ENCODE data around the gene THEMIS.

DNA sequence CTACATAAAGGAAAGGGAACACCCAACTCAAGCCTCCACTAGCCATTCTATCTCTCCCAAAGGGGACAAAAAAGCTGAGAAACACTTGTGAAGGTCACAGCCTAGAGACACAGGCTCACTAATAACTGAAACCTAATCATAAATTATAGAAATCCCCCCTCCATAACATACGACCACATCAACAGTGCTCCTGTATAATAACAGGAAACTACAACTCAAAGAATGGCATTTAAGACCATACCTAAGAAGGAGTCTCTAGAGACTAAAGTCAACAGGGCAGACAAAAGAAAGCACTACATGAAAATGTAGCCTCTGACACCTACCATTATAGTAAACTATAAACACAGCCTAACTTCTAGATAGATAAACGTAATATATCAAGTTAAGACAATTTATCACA is 82.7 kb downstream of the THEMIS start:
- TF ChIP-seq, protein P1, sequence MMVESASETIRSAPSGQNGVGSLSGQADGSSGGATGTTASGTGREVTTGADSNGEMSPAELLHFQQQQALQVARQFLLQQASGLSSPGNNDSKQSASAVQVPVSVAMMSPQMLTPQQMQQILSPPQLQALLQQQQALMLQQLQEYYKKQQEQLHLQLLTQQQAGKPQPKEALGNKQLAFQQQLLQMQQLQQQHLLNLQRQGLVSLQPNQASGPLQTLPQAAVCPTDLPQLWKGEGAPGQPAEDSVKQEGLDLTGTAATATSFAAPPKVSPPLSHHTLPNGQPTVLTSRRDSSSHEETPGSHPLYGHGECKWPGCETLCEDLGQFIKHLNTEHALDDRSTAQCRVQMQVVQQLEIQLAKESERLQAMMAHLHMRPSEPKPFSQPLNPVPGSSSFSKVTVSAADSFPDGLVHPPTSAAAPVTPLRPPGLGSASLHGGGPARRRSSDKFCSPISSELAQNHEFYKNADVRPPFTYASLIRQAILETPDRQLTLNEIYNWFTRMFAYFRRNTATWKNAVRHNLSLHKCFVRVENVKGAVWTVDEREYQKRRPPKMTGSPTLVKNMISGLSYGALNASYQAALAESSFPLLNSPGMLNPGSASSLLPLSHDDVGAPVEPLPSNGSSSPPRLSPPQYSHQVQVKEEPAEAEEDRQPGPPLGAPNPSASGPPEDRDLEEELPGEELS (CRISPR knock-in tag; IDR thresholded peaks at IDR 0.05), result no peak
- TF ChIP-seq, protein P2, sequence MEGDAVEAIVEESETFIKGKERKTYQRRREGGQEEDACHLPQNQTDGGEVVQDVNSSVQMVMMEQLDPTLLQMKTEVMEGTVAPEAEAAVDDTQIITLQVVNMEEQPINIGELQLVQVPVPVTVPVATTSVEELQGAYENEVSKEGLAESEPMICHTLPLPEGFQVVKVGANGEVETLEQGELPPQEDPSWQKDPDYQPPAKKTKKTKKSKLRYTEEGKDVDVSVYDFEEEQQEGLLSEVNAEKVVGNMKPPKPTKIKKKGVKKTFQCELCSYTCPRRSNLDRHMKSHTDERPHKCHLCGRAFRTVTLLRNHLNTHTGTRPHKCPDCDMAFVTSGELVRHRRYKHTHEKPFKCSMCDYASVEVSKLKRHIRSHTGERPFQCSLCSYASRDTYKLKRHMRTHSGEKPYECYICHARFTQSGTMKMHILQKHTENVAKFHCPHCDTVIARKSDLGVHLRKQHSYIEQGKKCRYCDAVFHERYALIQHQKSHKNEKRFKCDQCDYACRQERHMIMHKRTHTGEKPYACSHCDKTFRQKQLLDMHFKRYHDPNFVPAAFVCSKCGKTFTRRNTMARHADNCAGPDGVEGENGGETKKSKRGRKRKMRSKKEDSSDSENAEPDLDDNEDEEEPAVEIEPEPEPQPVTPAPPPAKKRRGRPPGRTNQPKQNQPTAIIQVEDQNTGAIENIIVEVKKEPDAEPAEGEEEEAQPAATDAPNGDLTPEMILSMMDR (IDR thresholded peaks at IDR 0.05), result no peak
- TF ChIP-seq SMAD4 (CRISPR knock-in tag; IDR thresholded peaks at IDR 0.05) (no peak), KAT7 (CRISPR knock-in tag; IDR thresholded peaks at IDR 0.05; ENCODE audit: borderline replicate concordance) (no peak), MYBL2 (CRISPR knock-in tag; IDR thresholded peaks at IDR 0.05) (no peak), ATF1 (CRISPR knock-in tag; IDR thresholded peaks at IDR 0.05) (no peak), ZNF121 (CRISPR knock-in tag; IDR thresholded peaks at IDR 0.05) (no peak), JUN (CRISPR knock-in tag; IDR thresholded peaks at IDR 0.05) (no peak), CREB1 (CRISPR knock-in tag; IDR thresholded peaks at IDR 0.05) (no peak), CBFB (CRISPR knock-in tag; IDR thresholded peaks at IDR 0.05; ENCODE audit: low read depth) (no peak), FOXK1 (CRISPR knock-in tag; IDR thresholded peaks at IDR 0.05) (no peak)
- TF ChIP-seq, protein P3, sequence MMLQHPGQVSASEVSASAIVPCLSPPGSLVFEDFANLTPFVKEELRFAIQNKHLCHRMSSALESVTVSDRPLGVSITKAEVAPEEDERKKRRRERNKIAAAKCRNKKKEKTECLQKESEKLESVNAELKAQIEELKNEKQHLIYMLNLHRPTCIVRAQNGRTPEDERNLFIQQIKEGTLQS (CRISPR knock-in tag; conservative IDR thresholded peaks at IDR 0.05), result no peak
- TF ChIP-seq, protein P4, sequence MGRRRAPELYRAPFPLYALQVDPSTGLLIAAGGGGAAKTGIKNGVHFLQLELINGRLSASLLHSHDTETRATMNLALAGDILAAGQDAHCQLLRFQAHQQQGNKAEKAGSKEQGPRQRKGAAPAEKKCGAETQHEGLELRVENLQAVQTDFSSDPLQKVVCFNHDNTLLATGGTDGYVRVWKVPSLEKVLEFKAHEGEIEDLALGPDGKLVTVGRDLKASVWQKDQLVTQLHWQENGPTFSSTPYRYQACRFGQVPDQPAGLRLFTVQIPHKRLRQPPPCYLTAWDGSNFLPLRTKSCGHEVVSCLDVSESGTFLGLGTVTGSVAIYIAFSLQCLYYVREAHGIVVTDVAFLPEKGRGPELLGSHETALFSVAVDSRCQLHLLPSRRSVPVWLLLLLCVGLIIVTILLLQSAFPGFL (CRISPR knock-in tag; IDR thresholded peaks at IDR 0.05; ENCODE audit: borderline replicate concordance), result no peak
